Erythroblast (primary cell): ENCODE results near the gene AKT3.

Source experiments
- GATA1 ChIP-seq: IDR thresholded peaks from 2 replicates; pipeline ENCODE4 v1.6.1; 2011; ENCODE audit warnings: low read depth, mild to moderate bottlenecking, control low read depth, low read length, moderate library complexity
- POLR2A ChIP-seq: IDR thresholded peaks from 2 replicates; pipeline ENCODE4 v1.6.1; 2011; ENCODE audit warnings: mild to moderate bottlenecking, low read length

DNA sequence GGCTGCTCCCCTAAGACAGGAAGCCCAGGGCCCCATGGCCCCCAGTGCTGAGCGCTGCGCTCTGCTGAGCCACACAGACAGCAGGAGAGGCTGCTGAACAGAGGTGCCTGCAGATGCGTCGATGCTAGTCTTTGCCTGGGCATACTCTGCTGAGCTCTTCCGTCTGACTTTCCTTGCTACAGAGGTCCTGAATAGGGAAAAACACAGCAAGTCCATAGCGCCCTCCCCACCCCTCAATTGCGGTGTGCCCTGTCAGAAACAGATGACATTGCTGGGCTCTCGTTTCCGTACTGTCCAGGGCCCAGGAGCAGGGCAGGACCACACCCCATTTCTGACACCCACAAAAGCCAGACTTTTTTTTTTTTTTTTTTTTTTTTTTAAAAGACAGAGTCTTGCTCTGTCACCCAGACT is 341.7 kb downstream of the AKT3 start:
- TF ChIP-seq POLR2A (no peak), GATA1 (no peak)
